Measurements from ENCODE around the gene AOC2.

DNA sequence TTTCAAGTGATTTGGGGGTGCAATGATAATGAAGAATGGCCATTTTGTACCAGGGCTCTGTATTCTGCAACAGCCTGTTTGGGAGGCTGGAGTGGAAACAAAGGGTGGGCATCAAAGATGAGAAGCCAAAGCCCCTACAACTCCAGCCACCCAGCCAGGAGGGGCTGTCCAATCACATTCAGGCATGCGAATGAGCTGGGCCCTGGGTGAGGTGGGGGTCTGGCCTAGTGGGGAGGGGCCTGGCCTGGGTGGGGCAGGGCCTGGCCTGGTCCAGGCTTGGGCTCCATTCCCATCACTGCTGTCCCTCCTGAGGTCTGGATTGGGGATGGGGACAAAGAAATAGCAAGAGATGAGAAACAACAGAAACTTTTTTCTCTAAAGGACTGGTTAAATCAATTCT, 13.0 kb downstream of the AOC2 start:
- TF ChIP-seq EP300 (IDR thresholded peaks at IDR 0.05) (no peak), ZSCAN20 (CRISPR knock-in tag; IDR thresholded peaks at IDR 0.05) (no peak)
